Measurements from ENCODE around the gene ISCA1. TPM values are rescaled to one million over a fixed set of nuclear protein-coding genes. Genes with fewer than 3 reads are reported as not detected.
A peak's percentile ranks its signal among the peaks of the same experiment; 100 is the strongest.

The ISCA1 gene
- total RNA-seq, 4 donors from 2014 or later: 8.7 to 62.4 (median 42.4) TPM

- Histone ChIP-seq H3K4me1 (no peaks in the 10 kb centered on the region), H3K36me3 (no peaks in the 10 kb centered on the region), H3K9me3 (no peaks in the 10 kb centered on the region), H3K27ac (no peak overlapping the region), H3K4me3 (no peak overlapping the region), H3K27me3 (no peaks in the 10 kb centered on the region)
- intact Hi-C loops (cut with DNase I; ENCODE audit: low total_unique reads): no loop called here
- no peak for DNase-seq
- no peak for TF ChIP-seq CTCF (IDR thresholded peaks at IDR 0.05)
- no peak for TF ChIP-seq POLR2A (IDR thresholded peaks at IDR 0.05)
Observed at GRCh38 chr9:86253577-86253976, 28.8 kb downstream of the ISCA1 start.

GRCh38 chr9:86252870-86253269, 29.5 kb downstream of the ISCA1 start:
- Histone ChIP-seq H3K36me3 (no peaks in the 10 kb centered on the region), H3K27me3 (no peaks in the 10 kb centered on the region), H3K4me3 (no peak overlapping the region), H3K27ac (no peak overlapping the region), H3K4me1 (no peaks in the 10 kb centered on the region), H3K9me3 (no peaks in the 10 kb centered on the region)
- no peak for DNase-seq
- intact Hi-C loops (cut with DNase I; ENCODE audit: low total_unique reads): no loop called here
- TF ChIP-seq CTCF (IDR thresholded peaks at IDR 0.05) (no peak), POLR2A (IDR thresholded peaks at IDR 0.05) (no peak)

DNA sequence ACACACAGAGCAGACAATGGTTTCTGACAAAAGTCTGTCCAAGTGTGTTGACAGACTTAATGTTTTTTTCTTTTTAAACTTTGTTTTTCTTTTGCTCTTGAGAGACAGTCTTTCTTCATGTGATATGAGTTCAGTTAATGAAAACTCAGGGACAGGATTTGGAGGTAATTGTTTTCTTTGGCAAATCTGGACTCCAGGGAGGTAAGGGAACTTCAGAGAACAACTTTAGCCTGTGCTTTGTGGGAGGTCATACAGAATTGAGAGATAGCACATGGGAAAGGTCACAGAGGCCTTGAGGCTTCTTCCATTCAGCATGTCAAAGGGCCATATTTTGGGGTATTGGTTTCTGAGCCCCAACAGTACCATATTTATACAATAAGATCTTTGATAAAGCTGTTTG, 32.2 kb downstream of the ISCA1 start:
- TF ChIP-seq CTCF (IDR thresholded peaks at IDR 0.05) (no peak), POLR2A (IDR thresholded peaks at IDR 0.05) (no peak)
- intact Hi-C loops (cut with DNase I; ENCODE audit: low total_unique reads): no loop called here
- Histone ChIP-seq H3K9me3 (no peaks in the 10 kb centered on the region), H3K4me3 (no peak overlapping the region), H3K27me3 (no peaks in the 10 kb centered on the region), H3K27ac (no peak overlapping the region), H3K4me1 (no peaks in the 10 kb centered on the region), H3K36me3 (no peaks in the 10 kb centered on the region)
- DNase-seq: no peak

GRCh38 chr9:86248746-86249145, 33.6 kb downstream of the ISCA1 start:
- Histone ChIP-seq H3K9me3 (no peaks in the 10 kb centered on the region), H3K4me1 (no peaks in the 10 kb centered on the region), H3K27ac (no peak overlapping the region), H3K36me3 (no peaks in the 10 kb centered on the region), H3K4me3 (no peak overlapping the region), H3K27me3 (no peaks in the 10 kb centered on the region)
- no peak for DNase-seq
- no peak for TF ChIP-seq CTCF (IDR thresholded peaks at IDR 0.05)
- TF ChIP-seq POLR2A (IDR thresholded peaks at IDR 0.05): no peak
- intact Hi-C loops (cut with DNase I; ENCODE audit: low total_unique reads): no loop called here

GRCh38 chr9:86246752-86247161, 35.6 kb downstream of the ISCA1 start:
- Histone ChIP-seq H3K4me3 (no peak overlapping the region), H3K27me3 (no peaks in the 10 kb centered on the region), H3K4me1 (no peaks in the 10 kb centered on the region), H3K27ac (no peak overlapping the region), H3K9me3 (no peaks in the 10 kb centered on the region), H3K36me3 (no peaks in the 10 kb centered on the region)
- TF ChIP-seq POLR2A (IDR thresholded peaks at IDR 0.05) (no peak), CTCF (IDR thresholded peaks at IDR 0.05) (no peak)
- intact Hi-C loops (cut with DNase I; ENCODE audit: low total_unique reads): no loop called here
- DNase-seq: peak in 1 of 2 donors; percentile 22

All from uterus (tissue), 4 donors.